Upper lobe of left lung (tissue), 4 donors: ENCODE measurements around the gene LCE2B.

ENCODE experiments used
- CTCF ChIP-seq, 6 experiments: fragments of 450-650 bp in 4 of 6; fragments of 200-600 bp in 2 of 6; sonication (generic) in 2 of 6; IDR thresholded peaks; one replicate each; pipeline ENCODE4 v1.5.1; 2016 to 2019; ENCODE audit warnings: antibody characterized with exemption in 6 of 6
- POLR2A ChIP-seq, 4 donors: fragments of 450-650 bp; IDR thresholded peaks; one replicate each; pipeline ENCODE4 v1.5.1; 2016 to 2017; ENCODE audit warnings: antibody characterized with exemption in 4 of 4, mild to moderate bottlenecking in 2 of 4
- POLR2AphosphoS5 ChIP-seq, 2 donors: sonication (generic); formaldehyde crosslinking; IDR thresholded peaks; one replicate each; pipeline ENCODE4 v1.5.1; 2017; ENCODE audit warnings: antibody characterized with exemption in 2 of 2

DNA sequence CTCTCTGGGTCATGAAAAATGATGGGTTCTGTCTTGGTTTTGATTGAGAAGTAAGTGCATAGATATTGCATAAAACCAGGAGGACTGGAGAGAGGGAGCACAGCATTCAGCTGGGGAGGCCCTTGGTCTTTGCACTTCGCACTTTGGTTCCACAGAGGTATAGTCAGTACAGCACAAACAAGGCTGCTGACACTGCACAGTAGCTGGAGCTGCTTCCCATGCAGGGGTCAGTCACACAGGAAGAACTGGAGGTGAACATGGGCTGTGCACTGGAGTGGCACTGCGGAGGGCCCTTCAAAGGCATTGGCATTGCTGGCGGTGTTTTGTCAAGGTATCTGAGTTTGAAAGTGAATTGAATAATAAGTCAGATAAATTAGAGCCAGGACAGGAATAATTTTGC is 27.3 kb upstream of the LCE2B start:
- TF ChIP-seq POLR2A (IDR thresholded peaks at IDR 0.05) (no peak), CTCF (IDR thresholded peaks at IDR 0.05) (no peak), POLR2AphosphoS5 (IDR thresholded peaks at IDR 0.05) (no peak)
